Fibroblast of mammary gland (primary cell): ENCODE data around the gene HEBP1.

Experiments used
- DNase-seq: peaks from one replicate; pipeline ENCODE4 v3.0.0-alpha.2; 2010; ENCODE audit warnings: low read depth
- H3K4me3 ChIP-seq: 2 replicates; pipeline ENCODE4 v1.5.1; 2011; ENCODE audit warnings: low read depth, mild to moderate bottlenecking, low read length, moderate library complexity; ENCODE audit not compliant: control insufficient read depth
- CTCF ChIP-seq: conservative IDR thresholded peaks from 2 replicates; pipeline ENCODE4 v1.5.1; 2011; ENCODE audit warnings: low read depth, low read length, inconsistent platforms; ENCODE audit not compliant: control insufficient read depth, insufficient read depth

Gene HEBP1

GRCh38 chr12:12993367-12993766, 6.7 kb downstream of the HEBP1 start:
- TF ChIP-seq CTCF, result no peak
- no peak overlapping the region for H3K4me3 ChIP-seq

GRCh38 chr12:12992418-12993130, 7.5 kb downstream of the HEBP1 start:
- no peak overlapping the region for H3K4me3 ChIP-seq
- TF ChIP-seq CTCF, result no peak
- DNase-seq, result peak; percentile 94

More at GRCh38 chr12:12993367-12993766, 6.7 kb downstream of the HEBP1 start:
- DNase-seq, result no peak

GRCh38 chr12:12990700-12991468, 9.2 kb downstream of the HEBP1 start:
- H3K4me3 ChIP-seq, result no peak overlapping the region
- TF ChIP-seq CTCF, result no peak
- no peak for DNase-seq

GRCh38 chr12:12987421-12987820, 12.6 kb downstream of the HEBP1 start:
- TF ChIP-seq CTCF, result no peak
- DNase-seq, result no peak
- H3K4me3 ChIP-seq, result no peak overlapping the region

GRCh38 chr12:12986775-12987331, 13.2 kb downstream of the HEBP1 start:
- no peak overlapping the region for H3K4me3 ChIP-seq
- TF ChIP-seq CTCF, result no peak
- DNase-seq, result no peak

- DNase-seq, result peak; percentile 40
- TF ChIP-seq CTCF, result peak; percentile 59
- no peak overlapping the region for H3K4me3 ChIP-seq
Measured at GRCh38 chr12:12985817-12986408, 14.2 kb downstream of the HEBP1 start.
